Mesodermal cell (in vitro differentiated cells): ENCODE measurements around the gene IKZF1.

ENCODE experiments used
- H3K27ac ChIP-seq: 2 replicates; pipeline ENCODE4 v1.7.0; 2013; ENCODE audit warnings: mild to moderate bottlenecking, low read depth, low read length, moderate library complexity; ENCODE audit not compliant: severe bottlenecking
- H3K36me3 ChIP-seq: 2 replicates; pipeline ENCODE4 v1.7.1; 2013; ENCODE audit warnings: mild to moderate bottlenecking, low read length, moderate library complexity; ENCODE audit not compliant: control insufficient read depth, insufficient read depth
- H3K4me1 ChIP-seq: one replicate; pipeline ENCODE4 v1.7.1; 2013; ENCODE audit warnings: mild to moderate bottlenecking, low read length; ENCODE audit not compliant: insufficient read depth, control insufficient read depth, poor library complexity, severe bottlenecking
- H3K4me3 ChIP-seq: 2 replicates; pipeline ENCODE4 v1.7.0; 2013; ENCODE audit warnings: low read length, control low read depth, mild to moderate bottlenecking; ENCODE audit not compliant: insufficient read depth, poor library complexity, severe bottlenecking; ENCODE audit errors: extremely low read depth
- H3K9me3 ChIP-seq: 2 replicates; pipeline ENCODE4 v1.7.1; 2013; ENCODE audit warnings: mild to moderate bottlenecking, low read length, moderate library complexity; ENCODE audit not compliant: control insufficient read depth
- WGBS, 2 experiments: methylation state at CpG; one replicate each; pipeline ENCODE4 v1.1.5; 2013; ENCODE audit warnings: missing lambda C conversion rate in 2 of 2; ENCODE audit not compliant: insufficient coverage in 2 of 2; 5-methylcytosine and 5-hydroxymethylcytosine counted together

The IKZF1 gene

DNA sequence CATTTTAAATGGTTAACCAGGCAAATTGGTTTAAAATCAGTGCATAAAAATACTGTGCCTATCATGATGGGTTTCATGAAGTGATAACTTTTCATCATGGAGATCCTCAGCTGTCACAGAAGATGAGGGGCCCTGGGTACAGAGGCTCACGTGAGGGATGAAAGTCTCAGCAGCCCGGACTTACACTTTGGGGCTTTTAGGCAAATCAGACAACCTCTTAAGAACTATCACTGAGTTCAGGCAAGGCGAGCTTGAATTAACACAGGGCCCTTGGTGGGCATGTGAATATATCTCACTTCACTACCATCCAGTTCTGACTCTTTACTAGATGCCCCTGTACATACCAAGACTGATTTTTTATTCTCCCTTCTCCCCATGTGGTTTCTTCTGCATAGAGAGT lies 19.6 kb downstream of the IKZF1 start:
- H3K4me3 ChIP-seq: no peak overlapping the region

DNA sequence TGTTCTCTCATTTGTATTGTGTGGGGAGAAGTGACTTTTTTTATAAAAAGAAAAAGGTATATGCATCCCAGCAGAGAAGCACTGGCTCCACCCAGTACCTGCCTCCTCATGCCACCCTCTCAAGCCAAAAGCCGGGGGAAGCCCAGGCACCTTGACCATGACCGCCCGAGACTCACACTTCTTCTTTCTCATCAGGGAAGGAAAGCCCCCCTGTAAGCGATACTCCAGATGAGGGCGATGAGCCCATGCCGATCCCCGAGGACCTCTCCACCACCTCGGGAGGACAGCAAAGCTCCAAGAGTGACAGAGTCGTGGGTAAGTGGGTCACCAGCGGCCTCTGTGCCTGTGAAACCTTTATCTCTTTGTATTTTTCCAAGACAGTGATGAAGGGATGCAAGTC lies 22.9 kb downstream of the IKZF1 start:
- no peaks in the 10 kb centered on the region for H3K9me3 ChIP-seq
- no peak overlapping the region for H3K4me3 ChIP-seq
- H3K27ac ChIP-seq: no peak overlapping the region
- no peaks in the 10 kb centered on the region for H3K36me3 ChIP-seq
- WGBS, 2 experiments: 94 to 95% methylated on average over 8 of the region's 10 CpGs
- peaks cover 12% of the 10 kb centered on the region for H3K4me1 ChIP-seq

More for the DNA sequence above, 19.6 kb downstream of the IKZF1 start:
- Histone ChIP-seq H3K27ac (no peak overlapping the region), H3K4me1 (no peaks in the 10 kb centered on the region), H3K9me3 (no peaks in the 10 kb centered on the region), H3K36me3 (no peaks in the 10 kb centered on the region)
- WGBS, 2 experiments: 92 to 96% methylated on average over 3 of the region's 3 CpGs

DNA sequence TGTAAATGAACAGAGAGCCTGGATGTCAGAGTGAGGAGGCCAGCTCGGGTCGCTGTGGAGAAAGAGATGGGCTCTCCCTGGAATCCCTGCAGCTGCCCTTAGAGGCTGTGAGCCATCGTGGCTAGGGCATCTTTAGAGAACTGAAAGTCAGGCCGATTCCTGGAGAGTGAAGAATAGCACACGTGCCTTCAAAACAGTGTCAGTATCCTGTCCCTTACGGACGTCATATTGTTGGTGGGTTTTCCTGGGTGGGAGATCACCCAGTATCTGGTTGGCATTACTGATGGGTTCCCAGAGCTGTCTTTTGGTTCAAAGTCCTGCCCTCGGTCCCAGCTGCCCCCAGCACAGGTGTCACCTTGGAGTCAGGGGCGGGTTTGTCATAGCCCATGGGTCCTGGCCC lies 25.3 kb downstream of the IKZF1 start:
- peaks cover 24% of the 10 kb centered on the region for H3K4me1 ChIP-seq
- H3K36me3 ChIP-seq: no peaks in the 10 kb centered on the region
- 82 to 93% methylated on average over 6 to 9 of the region's 9 CpGs for WGBS, 2 experiments
- no peak overlapping the region for H3K27ac ChIP-seq
- H3K4me3 ChIP-seq: no peak overlapping the region
- H3K9me3 ChIP-seq: no peaks in the 10 kb centered on the region

DNA sequence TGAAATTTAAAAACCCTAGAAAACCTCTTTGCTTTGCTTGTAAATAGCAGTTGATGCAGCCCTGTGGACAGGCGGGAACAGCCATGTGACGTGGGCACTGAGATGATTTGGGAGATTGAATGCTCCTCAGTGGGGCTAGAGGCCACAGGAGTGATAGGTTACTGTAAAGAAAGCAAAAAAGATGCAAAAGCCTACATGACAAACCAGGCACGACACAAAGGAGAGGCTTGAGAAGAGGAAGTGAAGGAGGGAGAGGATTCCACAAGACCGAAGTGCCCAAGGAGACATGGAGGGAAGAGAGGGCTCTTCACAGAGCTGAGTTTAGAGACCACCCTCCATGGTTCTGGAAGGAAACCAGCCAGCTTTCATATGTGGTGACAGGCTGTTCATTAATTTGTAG lies 25.7 kb downstream of the IKZF1 start:
- peaks cover 24% of the 10 kb centered on the region for H3K4me1 ChIP-seq
- WGBS, 2 experiments: 74 to 79% methylated on average over 3 to 4 of the region's 4 CpGs
- no peak overlapping the region for H3K4me3 ChIP-seq
- H3K9me3 ChIP-seq: no peaks in the 10 kb centered on the region
- H3K27ac ChIP-seq: no peak overlapping the region
- H3K36me3 ChIP-seq: no peaks in the 10 kb centered on the region

DNA sequence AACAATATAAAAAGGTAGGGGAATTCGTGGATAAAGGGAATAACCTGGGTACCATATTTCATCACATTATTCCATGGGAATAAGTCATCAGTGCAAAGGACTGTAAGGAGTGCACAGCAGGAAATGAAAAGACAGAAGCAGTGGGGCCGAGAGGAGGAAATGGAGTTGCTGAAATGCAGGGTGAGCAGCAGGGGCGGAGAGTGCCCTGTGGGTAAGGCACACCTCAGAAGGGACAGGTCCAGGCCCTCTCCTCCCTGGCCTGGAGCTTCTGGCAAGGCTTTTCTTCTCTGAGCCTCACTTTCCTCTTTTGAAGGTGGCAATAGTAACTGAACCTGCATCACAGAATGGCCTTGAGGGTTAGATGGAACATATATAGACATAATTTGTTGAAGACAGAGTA lies 26.2 kb downstream of the IKZF1 start:
- H3K4me3 ChIP-seq: no peak overlapping the region
- no peaks in the 10 kb centered on the region for H3K36me3 ChIP-seq
- no peaks in the 10 kb centered on the region for H3K9me3 ChIP-seq
- peaks cover 26% of the 10 kb centered on the region for H3K4me1 ChIP-seq
- 82 to 100% methylated on average over 1 to 2 of the region's 3 CpGs for WGBS, 2 experiments
- H3K27ac ChIP-seq: no peak overlapping the region

DNA sequence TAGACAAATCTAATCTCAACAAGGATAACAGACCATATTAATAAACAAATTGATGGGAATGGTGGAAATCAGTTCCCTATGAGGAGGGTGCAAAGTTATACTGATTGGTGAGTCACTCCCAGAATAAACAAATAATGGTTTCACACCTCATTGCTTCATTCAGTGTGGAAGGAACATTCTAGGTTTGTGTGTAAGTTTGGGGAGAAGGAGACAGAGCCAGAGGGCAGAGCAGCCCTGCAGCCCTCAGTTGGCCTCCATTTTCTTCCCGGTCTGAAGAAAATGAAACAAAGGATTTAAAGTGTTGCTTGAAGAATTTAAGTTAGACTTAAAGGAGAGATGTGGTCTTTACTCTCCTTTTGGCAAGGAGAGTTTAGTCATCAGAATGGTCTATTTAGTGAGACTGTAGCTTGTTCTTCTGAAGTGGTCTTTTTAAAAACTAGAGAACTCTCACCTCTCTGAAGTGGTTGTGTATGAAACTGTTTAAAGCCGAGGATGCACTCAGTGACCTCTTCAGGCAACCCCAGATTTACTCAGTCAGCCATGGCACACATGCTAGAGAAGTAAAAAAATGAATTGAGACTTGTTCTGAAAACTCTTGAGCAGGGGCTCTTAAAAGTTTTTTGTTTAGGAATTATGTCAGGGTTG lies 27.2 kb downstream of the IKZF1 start:
- H3K36me3 ChIP-seq: no peaks in the 10 kb centered on the region
- 88 to 100% methylated on average over 1 of the region's 2 CpGs for WGBS, 2 experiments
- peak overlapping the region; percentile 37 for H3K27ac ChIP-seq
- peaks cover 34% of the 10 kb centered on the region for H3K4me1 ChIP-seq
- H3K9me3 ChIP-seq: no peaks in the 10 kb centered on the region
- no peak overlapping the region for H3K4me3 ChIP-seq

DNA sequence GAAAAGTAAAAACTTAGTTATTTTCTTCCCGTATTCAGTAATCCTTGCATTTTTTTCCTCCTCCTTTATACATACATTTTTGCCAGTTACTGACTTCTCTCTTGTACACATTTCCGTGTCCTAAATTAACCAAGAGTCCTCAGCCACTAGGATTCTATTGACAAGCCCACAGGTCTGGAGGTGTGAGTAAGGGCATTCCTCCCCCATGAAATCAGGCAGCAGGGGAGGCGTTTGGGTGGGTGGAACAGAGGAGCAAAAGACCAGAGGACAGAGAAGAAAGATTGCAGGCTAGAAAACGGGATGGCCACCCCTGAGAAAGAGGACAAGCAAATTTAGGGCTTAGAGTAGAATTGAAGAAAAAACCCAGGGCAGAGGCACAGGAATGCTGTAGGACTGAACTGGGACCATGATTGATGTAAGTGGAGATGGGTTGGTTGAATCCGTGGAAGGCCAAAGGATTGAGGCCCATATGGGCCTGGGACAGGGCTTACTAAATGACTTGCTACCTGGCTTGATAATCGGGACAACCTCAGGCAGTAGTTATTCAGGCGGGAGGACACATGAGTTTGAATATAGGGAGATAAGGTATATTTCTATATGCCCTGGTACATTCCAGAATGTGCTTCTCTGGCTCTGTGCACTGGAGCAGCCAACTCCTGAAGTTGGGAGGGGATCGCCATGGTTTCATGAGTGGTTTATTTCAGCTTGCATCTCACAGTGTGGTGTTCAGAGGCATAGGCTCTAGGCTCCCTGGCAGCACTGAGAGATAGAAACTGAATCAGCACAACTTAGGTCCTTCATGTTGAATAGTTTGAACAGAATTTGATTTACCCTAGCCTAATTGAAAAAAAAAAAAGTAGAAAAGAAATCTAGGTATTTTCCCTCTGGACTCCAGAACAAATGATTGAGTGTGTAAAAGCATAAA lies 28.0 kb downstream of the IKZF1 start:
- no peaks in the 10 kb centered on the region for H3K36me3 ChIP-seq
- peaks cover 35% of the 10 kb centered on the region for H3K4me1 ChIP-seq
- no peaks in the 10 kb centered on the region for H3K9me3 ChIP-seq
- H3K4me3 ChIP-seq: no peak overlapping the region
- H3K27ac ChIP-seq: peak overlapping the region; percentile 37
- WGBS, 2 experiments: 68 to 69% methylated on average over 6 to 7 of the region's 8 CpGs

DNA sequence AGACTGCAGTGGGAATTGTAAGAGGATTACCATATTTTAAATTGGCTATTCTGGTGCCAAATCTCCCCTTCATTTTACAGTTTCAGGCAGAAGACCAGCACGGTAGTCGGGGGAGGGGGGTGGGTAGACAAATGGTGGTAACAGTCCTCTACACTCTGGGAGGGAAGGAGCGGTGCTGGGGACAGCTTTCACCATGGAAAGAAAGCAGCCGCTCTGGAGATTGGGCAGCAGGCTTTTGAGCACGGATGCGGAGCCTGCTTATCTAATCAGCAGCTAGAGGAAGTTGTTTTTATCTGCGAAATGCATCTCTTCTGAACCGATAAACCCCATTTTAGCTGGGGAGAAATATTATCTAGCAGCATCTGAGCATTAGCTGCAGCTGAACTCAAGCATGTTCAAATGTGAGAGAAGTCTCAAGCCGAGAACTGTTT lies 28.7 kb downstream of the IKZF1 start:
- Histone ChIP-seq H3K4me3 (no peak overlapping the region), H3K9me3 (no peaks in the 10 kb centered on the region), H3K4me1 (peaks cover 35% of the 10 kb centered on the region), H3K27ac (peak overlapping the region; percentile 37), H3K36me3 (no peaks in the 10 kb centered on the region)
- WGBS, 2 experiments: 11 to 21% methylated on average over 5 of the region's 9 CpGs

DNA sequence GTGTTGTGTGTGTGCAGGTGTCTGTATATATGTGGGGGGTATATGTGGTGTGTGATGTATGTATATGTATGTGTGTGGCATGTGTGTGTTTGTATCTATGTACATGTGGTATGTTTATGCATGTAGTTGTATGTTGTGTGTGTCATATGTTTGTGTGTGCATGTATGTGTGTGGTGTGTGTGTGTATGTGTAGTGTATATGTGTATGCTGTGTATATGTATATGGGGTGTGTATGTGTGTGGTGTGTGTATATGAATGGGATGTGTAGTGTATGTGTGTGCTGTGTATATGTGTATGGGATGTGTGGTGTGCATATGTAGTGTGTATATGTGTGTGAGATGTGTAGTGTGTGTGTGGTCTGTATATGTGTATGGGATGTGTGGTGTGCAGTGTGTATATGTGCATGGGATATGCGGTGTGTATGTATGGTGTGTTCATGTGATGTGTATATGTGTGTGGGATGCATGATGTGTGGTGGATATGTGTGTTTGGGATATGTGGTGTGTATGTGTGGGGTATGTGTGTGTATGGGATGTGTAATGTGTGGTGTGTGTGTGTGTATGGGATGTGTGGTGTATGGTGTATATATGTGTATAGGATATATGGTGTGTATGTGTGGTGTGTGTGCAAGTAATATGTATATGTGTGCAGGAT lies 30.0 kb downstream of the IKZF1 start:
- H3K9me3 ChIP-seq: no peaks in the 10 kb centered on the region
- H3K27ac ChIP-seq: no peak overlapping the region
- WGBS, 2 experiments: 82 to 100% methylated on average over 1 of the region's 1 CpG
- H3K36me3 ChIP-seq: no peaks in the 10 kb centered on the region
- peaks cover 35% of the 10 kb centered on the region for H3K4me1 ChIP-seq
- no peak overlapping the region for H3K4me3 ChIP-seq

DNA sequence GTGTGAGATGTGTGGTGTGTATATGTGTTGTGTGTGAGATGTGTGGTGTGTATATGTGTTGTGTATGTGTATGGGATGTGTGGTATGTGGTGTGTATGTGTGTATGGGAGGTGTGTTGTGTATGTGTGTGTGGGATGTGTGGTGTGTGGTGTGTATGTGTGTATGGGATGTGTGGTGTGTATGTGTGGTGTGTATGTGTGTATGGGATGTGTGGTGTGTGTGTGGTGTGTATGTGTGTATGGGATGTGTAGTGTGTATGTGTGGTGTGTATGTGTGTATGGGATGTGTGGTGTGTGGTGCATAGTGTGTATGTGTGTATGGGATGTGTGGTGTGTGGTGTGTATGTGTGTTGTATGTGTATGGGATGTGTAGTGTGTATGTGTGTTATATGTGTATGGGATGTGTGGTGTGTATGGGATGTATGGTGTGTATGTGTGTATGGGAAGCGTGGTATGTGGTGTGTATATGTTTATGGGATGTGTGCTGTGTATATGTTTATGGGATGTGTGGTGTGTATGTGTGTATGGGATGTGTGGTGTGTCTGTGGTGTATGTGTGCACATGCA lies 30.8 kb downstream of the IKZF1 start:
- Histone ChIP-seq H3K9me3 (no peaks in the 10 kb centered on the region), H3K4me1 (peaks cover 35% of the 10 kb centered on the region), H3K27ac (no peak overlapping the region), H3K4me3 (no peak overlapping the region), H3K36me3 (no peaks in the 10 kb centered on the region)
- WGBS, 2 experiments: 60 to 100% methylated on average over 1 of the region's 1 CpG
